Adipose tissue (tissue), 3 donors: ENCODE results near the gene CRIP2. TPM values are rescaled to one million over a fixed set of nuclear protein-coding genes. Genes with fewer than 3 reads are reported as not detected.

Experiments used
- polyA plus RNA-seq, 3 donors: library from polyadenylated mRNA; stranded (reverse); fragments of 200-250 nt; gene quantifications; one replicate each; pipeline ENCODE4 v1.2.3, GENCODE V29; 2013
- donor health status: healthy with polysubstance abuse.
- donor health status: Bipolar disorder and iron deficiency.
- donor health status: healthy.

The CRIP2 gene
- polyA plus RNA-seq, 3 donors: 47.0 to 294 (median 210) TPM

Other genes starting within 250 kb of the CRIP2 start
- 100 to 1,000 TPM in 1 of 3 donors, 10 to 100 TPM in 2; 13.5 to 116 (median 65.1) TPM for gene BTBD6, start 226.3 kb upstream of the CRIP2 start, polyA plus RNA-seq
- 10 to 100 TPM; 16.8 to 20.4 (median 17.8) TPM for gene BRF1, start 173.8 kb upstream of the CRIP2 start, polyA plus RNA-seq
- 10 to 100 TPM; 40.6 to 82.1 (median 56.0) TPM for gene PACS2, start 160.1 kb upstream of the CRIP2 start, polyA plus RNA-seq
- gene TEX22, start 76.3 kb upstream of the CRIP2 start, polyA plus RNA-seq: under 1 TPM in 2 of 3 donors, not detected in 1; 0.13 to 0.18 TPM
- gene MTA1, start 55.0 kb upstream of the CRIP2 start, polyA plus RNA-seq: 10 to 100 TPM; 44.7 to 61.1 (median 53.4) TPM
- 100 to 1,000 TPM in 2 of 3 donors, 10 to 100 TPM in 1; 16.9 to 258 (median 122) TPM for gene CRIP1, start 12.1 kb downstream of the CRIP2 start, polyA plus RNA-seq
- 1 to 10 TPM; 4.6 to 8.1 (median 6.6) TPM for gene TEDC1, start 16.4 kb downstream of the CRIP2 start, polyA plus RNA-seq
- gene TMEM121, start 51.8 kb downstream of the CRIP2 start, polyA plus RNA-seq: 1 to 10 TPM; 1.8 to 2.6 (median 1.8) TPM